GM21528 (cell line): ENCODE results near the gene SSBP4.

Experiments used
- ATAC-seq: cut with Tn5 transposase; IDR thresholded peaks from one replicate; pipeline ENCODE4 v1.9.1; 2021; ENCODE audit warnings: mild to moderate bottlenecking, moderate library complexity; ENCODE audit not compliant: unreplicated experiment, low FRiP score

Gene SSBP4

GRCh38 chr19:18480006-18480691, 61.0 kb downstream of the SSBP4 start:
- ATAC-seq: no peak

GRCh38 chr19:18481505-18482222, 62.5 kb downstream of the SSBP4 start:
- ATAC-seq: no peak

GRCh38 chr19:18483119-18483890, 64.1 kb downstream of the SSBP4 start:
- no peak for ATAC-seq
